Measurements from ENCODE around the gene TENT5C.

GRCh38 chr1:117565745-117566455, 39.9 kb upstream of the TENT5C start:
- TF ChIP-seq CTCF (IDR thresholded peaks at IDR 0.05) (no peak), POLR2A (IDR thresholded peaks at IDR 0.05) (no peak)

Data from tibial nerve (tissue), 3 donors.